GM12873 (cell line): ENCODE data around the gene KCNQ1.

Experiments
- TF ChIP-seq, protein P1 (sequence below): IDR thresholded peaks from 2 replicates; pipeline ENCODE4 v1.5.1; 2012; ENCODE audit warnings: low read depth, mild to moderate bottlenecking, moderate library complexity, low read length, control low read depth; ENCODE audit not compliant: insufficient read depth; ENCODE audit errors: missing control alignments

Gene KCNQ1

DNA sequence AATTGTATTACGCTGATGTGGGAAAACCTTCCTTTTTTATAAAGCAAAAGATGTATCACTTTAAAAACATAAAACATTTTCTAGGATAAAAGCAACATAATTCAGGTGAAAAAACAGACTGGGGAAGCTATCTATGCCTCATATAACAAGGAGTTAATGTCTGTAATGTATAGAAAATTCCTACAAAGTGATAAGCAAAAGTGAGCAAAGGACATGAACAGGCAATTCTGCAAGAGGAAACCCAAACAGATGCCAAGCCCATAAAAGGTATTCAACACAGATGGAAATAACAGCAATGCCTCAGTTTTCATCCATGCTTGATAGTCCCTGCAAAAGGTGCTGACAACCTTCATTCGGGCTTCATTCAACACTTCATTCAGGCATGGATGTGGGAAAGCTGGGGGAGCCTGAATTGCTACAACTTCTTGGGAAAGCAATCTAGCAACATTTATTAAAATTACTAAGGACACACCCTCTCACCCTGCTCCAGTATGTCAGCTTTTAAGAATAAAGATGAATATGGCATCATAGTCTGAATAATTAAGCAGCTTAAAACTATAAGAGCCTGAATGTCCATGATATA, 215.6 kb downstream of the KCNQ1 start:
- TF ChIP-seq, protein P1, sequence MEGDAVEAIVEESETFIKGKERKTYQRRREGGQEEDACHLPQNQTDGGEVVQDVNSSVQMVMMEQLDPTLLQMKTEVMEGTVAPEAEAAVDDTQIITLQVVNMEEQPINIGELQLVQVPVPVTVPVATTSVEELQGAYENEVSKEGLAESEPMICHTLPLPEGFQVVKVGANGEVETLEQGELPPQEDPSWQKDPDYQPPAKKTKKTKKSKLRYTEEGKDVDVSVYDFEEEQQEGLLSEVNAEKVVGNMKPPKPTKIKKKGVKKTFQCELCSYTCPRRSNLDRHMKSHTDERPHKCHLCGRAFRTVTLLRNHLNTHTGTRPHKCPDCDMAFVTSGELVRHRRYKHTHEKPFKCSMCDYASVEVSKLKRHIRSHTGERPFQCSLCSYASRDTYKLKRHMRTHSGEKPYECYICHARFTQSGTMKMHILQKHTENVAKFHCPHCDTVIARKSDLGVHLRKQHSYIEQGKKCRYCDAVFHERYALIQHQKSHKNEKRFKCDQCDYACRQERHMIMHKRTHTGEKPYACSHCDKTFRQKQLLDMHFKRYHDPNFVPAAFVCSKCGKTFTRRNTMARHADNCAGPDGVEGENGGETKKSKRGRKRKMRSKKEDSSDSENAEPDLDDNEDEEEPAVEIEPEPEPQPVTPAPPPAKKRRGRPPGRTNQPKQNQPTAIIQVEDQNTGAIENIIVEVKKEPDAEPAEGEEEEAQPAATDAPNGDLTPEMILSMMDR: no peak

DNA sequence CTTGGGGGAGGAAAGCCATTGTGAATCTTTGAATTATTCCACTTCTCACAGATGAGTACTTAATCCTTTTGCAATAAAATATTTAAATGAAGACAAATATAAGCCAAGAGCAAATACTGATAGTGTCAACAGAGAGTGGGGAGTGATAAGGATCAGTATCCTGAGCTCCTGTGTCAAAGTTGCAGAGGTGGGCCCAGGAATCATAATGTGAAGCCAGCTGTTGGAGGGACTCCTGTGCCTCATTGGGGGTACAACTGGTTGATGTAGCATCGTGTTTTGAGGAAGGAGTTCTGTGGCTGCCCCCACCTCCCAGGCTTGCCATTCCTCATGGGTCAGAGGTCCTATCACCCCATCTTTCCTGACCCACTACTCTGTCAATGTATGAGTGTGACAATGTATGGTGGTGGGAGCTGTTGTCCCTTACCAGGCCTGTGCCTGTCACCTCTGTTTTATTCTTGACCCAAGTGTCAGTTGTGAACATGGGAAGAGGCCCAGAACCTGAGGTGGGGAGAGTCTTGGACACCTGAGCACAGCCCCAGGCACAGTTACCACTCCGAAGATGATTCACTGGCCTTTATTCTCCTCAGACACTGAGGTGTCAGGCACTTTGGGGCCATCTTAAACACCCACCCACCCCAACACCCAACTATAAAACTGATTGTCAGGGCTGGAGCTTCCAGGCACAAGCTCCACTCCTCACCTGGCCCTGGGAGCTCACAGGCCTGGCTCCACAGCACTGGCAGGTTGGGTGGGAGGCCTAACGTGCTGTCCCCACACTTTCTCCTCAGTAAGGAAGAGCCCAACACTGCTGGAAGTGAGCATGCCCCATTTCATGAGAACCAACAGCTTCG, 216.6 kb downstream of the KCNQ1 start:
- TF ChIP-seq, protein P1: no peak

DNA sequence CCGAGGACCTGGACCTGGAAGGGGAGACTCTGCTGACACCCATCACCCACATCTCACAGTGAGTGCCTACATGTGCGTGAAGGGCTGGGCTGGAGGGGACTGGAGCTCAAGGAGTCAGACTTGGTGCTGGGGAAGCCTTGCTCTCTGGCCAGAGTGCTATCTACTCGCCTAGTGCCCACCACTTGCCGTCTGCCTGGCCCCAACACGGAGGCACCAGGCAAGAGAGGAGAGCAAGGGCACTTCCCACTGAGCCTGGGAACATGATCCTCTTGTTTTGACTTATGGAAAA, 217.2 kb downstream of the KCNQ1 start:
- TF ChIP-seq, protein P1: no peak

DNA sequence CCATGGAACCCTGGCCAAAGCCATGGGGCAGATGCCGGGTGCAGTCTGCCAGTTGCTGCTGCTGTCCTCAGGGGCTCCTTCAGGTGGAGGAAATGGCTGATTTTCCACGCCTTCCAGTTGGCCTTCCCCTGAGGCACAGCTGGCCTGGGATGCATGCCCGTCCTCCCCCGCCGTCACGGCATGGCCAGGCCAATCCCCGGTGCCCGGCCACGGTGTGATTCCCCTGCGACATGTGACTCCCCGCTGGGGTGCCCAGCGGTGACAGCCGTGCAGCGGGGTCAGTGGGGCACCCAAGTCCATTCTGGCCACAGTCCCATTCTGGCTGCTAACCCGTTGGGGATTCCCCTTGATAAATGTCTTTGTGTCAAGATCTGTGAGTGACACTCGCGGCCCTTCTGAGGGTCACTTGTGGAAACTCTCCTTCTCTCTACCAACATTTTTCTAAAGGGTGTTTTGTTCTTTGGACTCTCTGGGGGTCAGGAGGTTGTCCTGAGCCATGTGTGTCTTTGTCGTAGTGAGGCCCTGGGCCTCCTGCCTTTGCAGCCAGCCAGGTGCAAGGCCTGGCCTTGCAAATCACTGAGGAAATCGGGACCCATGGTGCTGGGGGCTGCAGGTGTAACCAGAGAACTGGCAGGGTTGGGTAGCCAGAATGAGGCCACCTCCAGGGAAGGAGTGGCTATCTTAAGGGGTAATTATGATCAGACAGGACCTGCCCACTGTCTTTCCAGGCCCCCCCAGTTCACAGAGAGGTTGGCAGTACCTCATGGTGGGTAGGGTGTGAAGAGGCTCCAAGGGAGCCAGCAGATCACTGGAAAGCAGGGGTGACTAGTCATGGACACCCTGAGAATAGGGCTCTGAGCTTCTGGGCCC, 217.9 kb downstream of the KCNQ1 start:
- TF ChIP-seq, protein P1: no peak

DNA sequence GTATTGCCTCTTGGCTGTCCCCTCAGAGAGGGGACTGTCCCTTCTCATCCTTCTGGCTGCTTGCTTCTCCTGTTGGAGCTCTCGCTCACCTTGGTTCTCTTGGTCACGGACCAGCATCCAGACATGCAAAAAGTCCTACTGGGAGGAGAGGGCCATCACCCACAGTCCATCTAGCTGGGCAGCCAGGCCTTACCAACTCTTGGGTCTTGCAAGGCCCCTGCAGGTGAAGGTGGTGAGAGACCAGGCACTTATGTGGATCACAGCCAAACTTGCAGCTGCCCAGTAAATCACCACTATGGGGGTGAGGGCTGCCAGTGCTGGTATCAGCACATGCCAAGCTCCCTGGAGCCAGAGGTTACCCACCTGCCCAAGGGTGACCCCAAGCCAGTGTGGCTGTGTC, 218.7 kb downstream of the KCNQ1 start:
- TF ChIP-seq, protein P1: no peak

DNA sequence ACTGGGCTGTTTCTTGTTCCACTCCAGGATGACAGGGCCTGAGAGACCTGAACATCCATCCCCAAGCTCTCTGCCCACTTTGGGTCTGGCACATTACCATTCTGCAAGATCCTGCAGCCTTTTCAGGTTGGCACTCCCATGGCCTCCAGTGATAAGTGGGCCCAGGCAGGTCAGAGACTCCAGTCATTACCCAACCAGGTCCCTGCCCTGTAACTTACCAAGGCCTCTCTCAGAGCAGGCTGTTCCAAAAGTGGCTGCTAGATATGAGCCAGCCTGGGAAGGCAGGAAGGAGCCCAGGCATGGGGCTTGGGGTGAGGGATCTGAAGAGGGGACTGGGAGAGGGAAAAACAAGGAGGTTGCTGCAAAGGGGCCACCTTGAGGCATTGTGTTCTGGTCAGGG, 219.1 kb downstream of the KCNQ1 start:
- TF ChIP-seq, protein P1: no peak

DNA sequence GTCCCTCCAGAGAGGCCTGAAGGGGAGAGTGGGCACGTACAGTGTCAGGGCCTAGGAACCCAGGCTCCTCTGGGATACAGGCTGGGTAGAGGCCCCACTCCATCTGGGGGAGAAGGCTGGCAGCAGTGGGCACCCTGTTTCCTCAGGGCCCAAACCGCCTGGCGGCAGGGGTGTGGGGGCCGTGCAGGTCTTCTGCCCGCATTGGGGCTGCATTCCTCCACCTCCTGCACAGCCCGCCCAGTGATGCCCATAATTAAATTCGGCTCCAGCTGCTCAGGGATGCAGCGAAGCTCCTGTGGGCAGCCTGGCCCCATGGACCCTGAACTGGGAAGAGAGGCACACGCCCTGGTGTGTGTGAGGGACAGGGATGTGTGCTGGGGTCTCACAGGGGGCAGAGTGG, 219.6 kb downstream of the KCNQ1 start:
- TF ChIP-seq, protein P1: no peak
